GM21526 (cell line): ENCODE measurements around the gene RPL19.
"Not testable (repeated sequence)": the region's sequence is repeated elsewhere in the genome, so short reads cannot be mapped to it uniquely, and the experiment has no call there.

Experiments used
- ATAC-seq: cut with Tn5 transposase; IDR thresholded peaks from one replicate; pipeline ENCODE4 v1.9.1; 2021; ENCODE audit warnings: moderate library complexity; ENCODE audit not compliant: unreplicated experiment, low FRiP score

The RPL19 gene

DNA sequence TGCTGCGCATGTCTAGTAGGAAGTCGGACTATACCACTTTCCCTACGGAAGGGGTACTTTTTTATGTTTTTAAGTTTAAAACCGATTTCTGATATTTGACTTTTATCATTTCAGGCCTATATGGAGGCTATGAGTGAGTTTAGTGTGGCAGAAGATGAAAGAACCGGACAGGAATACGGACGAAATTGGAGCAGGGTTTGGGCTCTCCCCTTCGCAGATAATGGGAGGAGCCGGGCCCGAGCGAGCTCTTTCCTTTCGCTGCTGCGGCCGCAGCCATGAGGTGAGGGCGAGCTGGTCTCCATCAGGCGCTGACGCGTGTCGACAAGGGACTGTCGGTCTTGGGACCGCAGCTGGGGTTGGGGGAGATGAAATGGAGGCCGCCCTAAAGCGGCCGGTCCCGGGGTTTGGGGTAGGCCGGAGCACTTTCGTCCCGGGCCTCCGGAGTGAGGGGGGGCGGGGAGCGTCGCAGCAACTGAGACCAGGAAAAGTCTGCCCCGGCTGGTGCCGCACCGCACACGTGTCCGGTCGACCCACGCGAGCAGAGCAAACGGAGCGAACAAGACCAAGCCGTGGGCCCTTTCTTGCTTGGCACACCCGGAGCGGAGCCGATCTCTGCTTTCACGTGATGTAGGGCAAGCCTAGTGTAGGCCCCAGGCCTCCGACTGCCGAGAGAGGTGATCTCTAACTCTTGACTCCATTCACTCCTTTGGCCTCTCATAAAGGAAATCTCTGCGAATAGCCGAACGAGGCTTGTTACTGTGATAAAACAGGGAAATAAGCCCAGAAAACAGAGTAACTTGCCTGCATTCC, at the start of gene RPL19:
Gene RPL19 (plus strand): TSS at position 214 of the 810 bp plus-strand sequence. CDS start 62 bp downstream, at position 276.
- peak; percentile 45 for ATAC-seq

DNA sequence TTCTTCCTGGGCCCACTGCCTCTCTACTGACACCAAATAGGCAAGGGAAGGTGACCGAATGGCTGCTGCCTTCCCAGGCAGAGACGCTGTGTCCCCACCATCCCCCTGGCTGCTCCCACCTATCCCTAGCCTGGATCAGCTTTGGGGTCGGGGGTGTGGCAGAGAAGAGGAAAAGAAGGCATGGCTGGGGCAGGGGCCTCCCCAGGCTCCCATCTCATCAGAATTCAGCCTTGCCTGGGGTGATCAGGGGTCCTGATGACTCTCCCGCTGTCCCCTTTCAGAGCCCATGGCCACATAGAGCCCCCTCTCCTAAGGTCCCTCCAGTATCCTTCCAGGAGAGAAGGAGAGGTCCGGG, 49.3 kb upstream of the RPL19 start:
- ATAC-seq, result no peak

DNA sequence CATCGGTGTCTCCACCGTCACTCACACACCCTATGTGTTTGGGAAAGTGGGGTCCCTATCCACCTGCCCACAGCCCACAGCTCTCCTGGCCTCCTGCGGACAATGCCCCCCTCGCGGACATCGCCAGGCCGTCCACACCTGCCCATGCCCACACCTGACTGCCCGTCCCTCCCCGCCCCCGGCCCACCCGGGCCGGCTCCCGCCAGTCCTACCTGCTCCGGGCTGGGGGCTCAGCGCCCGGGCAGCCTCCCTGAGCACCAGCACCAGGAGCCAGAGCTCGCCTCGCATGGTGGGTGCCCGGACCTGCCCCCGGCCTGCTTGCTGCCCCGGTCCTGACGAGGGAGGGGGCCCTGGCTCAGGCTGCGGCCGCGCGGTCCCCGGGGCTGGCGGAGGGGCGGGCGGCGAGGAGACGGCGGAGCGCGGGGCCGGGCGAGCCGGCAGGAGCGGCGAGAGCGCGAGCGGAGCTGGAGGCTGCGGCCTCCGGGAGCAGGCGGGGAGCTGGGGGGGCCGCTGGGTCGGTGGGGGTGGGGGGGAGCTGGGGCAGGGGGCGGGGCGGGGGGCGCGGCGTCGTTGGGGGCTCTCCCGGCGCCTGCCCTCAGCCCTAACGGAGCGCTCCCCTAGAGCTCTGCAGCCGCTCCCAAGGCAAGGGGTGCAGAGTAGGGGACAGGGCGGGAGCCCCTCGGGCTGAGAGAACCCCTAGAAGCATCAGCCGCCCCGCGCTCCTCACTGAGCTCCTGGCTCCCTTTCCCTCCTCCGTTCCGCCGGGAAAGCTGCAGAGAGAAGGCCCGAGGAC, 48.7 kb upstream of the RPL19 start, which contains the start of gene PLXDC1:
Gene PLXDC1 (minus strand): TSS at position 488 of the 793 bp plus-strand sequence. CDS start 200 bp downstream, at position 288.
- ATAC-seq, result no peak

DNA sequence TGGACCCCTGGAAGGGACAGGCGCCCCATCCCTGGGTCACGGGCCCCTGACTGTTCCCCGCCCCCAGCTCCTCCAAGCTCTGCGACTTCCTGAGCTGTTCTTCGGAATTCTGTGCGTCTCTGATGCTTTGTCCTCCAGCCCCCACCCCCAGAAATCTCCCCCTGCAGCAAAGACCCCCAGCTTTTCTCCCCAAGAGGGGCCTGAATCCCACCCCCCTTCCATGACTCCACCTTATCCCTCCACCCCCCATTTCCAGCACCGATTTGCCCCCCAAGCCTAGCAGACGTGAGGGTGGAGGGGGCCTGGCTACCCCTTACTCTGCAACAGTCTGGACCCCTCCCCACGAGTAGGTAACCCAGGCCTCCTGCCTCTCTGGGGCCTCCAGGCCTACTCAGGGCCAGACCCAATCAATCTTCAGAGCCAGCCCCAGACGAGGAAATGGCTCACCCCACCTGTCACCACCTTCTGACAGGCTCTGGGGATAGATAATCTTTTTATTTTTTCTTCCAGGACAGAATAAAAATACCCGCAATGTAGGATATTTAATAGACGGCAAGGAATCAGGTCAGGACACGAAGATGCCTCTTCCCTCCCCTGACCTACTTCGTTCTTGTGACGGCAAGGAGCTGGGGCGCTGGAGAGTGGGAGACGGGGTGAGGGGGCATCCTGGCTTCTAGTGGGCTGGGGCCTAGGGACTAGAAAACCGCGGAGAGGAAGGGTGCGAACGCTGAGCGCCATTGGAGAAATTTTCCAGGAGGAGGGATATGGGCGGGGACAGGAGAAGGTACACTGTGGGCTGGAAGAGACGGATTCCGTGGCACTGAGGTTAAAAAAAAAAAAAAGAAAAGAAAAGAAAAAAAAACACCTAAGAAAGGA, 47.9 kb upstream of the RPL19 start:
- ATAC-seq, result no peak

DNA sequence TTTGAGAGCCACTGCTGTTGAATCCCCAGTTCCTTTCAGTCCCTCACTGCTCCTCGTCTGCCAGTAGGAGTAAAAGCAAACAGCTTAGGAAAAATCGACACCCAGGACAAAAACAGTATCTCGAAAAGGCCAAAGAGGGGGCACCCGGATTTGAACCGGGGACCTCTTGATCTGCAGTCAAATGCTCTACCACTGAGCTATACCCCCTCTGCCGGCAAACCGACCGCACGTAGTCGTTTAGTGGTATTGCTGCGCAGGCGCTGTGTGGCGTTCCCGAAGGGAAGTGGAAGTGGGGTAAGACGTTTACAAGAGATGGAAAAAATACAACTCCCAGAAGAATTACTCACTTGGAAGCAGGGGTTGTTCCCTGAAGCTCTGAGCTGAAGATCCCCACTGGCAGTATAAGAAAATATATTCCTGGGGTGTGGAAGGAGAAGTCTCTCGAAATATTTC, 46.5 kb upstream of the RPL19 start:
- ATAC-seq, result peak; percentile 41

DNA sequence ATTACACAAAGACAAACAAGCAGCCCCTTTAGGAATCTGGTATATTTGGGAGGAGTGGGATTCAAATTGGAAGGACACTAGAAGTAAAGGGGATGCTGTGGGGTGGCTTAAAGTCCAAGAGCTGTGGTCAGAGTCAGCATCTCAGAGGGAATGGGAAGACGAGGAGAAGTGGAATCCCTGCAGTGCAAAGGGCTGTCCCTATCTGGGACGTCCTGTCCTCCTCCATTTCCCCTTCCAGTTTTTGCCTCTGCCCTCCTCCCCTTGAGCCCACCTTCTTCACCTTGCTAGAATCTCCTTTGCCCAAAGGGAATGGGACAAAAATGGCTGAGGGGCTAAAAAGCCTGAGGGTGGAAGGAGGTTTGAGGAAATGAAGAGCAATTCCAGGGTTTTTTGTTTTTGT, 44.4 kb upstream of the RPL19 start:
- no peak for ATAC-seq

DNA sequence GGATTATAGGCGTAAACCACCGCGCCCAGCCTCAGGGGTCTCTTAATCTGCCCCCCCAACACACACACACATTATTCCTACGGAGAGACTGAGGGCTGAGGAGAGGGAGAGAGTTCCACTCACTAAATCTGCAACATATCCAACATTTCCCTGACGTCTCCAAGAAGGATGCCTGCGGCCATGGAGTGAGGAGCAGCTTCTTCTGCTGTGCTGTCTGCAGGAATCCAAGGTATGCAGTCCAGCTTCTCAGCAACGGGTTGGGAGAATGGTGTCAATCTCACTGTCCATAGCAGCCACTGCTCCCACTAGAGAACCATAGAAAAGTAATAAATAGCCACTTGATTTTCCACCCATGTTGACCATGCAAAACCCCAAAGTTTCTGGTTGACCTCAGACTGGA, 43.6 kb upstream of the RPL19 start:
- no peak for ATAC-seq

DNA sequence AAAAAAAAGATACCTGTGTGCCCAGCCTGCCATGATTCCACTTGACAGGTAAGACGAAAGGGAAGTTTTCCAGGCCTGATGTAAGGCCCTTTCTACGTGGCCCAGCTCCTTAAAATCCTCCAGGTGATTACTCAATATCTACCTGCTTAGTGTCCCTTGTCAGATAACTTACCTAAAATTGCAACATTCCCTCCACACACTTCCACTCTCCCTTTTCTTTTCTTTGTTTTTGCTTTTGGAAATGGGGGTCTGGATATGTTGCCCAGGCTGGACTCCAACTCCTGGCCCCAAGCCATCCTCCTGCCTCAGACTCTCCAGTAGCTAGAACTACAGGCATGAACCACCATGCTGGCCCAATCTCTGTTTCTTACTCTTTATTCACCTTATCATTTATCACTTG, 41.5 kb upstream of the RPL19 start:
- no peak for ATAC-seq

DNA sequence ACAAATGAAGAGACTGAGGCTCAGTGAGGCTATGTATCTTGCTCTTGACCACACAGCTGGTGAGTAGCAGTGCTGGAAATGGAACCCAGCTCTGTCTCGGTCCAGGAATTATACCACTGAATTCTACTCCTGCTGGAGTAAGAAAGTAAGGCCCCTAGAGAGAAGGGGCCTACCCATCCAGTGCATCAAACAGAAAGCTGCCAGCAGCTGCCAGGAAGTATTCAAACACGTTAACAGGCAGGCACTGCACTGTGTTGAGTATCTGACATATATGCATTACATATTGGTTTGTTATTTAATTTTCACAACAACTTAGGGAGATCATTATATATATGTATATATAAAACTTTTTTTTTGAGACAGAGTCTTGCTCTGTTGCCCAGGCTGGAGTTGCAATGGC, 38.1 kb upstream of the RPL19 start:
- ATAC-seq, result no peak

DNA sequence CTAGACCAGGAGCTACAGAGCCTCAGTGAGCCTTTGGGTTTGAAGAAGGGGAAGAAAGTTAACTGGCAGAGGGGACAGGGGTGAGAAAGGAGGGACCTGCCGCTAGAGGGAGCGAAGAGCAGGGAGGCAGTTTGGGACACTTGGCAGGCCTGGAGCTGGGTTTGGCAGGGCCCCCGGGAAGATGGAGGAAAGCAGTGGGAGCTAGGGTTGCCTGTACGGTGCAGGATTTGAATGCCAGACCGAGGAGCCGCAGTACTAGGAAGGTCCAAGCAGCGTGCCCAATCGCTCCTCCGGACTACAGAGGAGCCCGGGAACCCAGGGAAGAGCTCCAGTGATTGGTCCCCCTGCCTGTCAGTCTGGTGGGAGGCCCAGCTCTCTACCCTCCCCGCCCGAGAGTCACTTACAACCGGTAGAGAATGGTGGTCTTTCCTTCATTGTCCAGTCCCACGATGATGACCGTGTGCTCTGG, 35.4 kb upstream of the RPL19 start:
- ATAC-seq, result peak; percentile 55

DNA sequence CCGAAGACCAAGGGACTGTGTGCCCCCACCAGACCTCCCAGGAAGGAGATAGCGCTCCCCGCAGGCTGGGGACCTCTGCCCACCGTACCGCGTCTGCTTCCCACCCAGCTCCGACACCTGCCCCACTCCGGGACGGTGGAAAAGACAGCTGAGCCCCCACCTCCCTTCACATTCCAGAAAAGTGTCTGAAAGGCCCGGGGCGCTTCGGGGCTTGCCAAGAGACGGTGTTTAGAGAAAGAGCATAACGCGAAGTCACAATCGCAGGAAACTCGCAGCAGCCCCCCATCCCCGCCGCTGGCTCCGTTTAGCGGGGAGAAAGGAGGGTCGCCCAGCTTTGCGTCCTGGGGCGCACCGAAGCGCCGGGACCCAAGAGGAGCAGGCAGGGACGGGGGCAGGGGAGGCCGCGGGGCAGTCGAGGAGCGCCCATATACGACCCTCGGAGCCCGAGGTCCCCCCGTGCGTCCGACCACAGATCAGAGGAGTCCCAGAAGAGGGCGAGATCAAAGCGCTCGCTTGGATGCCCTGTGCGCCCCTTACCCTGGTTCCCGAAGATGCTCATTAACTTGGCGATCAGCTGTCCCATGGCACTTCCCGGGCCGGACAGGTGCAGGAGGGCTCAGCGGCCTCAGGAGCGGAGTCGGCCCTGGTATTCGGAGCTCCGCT, 34.8 kb upstream of the RPL19 start:
- ATAC-seq, result no peak

DNA sequence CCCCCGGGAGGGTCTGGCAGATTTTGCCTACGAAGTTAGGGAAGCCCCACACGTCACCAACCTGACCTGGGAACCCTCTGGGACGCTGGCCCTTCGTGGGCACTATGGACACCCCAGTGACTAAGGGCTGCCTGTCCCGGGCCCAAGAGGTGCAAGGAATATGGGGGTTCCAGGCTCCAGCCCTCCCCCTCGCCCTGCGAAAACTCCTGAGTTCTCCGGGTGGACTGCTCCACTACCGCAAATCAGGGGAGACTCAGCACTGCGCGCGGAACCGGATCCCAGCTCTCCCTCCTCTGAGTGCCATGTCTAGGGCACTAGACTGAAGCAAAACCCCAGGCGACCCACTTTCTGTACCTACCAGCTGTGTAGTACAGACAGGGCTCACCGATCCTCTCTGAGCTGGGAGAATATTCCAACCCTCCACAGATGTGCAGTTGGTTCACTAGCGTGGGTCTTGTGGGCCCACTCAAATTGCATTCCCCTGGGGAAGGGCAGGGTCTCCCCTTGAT, 34.2 kb upstream of the RPL19 start, which contains the start of gene ARL5C:
Gene ARL5C (minus strand): TSS at position 321 of the 509 bp plus-strand sequence. CDS start 401 bp downstream, outside the sequence.
- ATAC-seq, result no peak

DNA sequence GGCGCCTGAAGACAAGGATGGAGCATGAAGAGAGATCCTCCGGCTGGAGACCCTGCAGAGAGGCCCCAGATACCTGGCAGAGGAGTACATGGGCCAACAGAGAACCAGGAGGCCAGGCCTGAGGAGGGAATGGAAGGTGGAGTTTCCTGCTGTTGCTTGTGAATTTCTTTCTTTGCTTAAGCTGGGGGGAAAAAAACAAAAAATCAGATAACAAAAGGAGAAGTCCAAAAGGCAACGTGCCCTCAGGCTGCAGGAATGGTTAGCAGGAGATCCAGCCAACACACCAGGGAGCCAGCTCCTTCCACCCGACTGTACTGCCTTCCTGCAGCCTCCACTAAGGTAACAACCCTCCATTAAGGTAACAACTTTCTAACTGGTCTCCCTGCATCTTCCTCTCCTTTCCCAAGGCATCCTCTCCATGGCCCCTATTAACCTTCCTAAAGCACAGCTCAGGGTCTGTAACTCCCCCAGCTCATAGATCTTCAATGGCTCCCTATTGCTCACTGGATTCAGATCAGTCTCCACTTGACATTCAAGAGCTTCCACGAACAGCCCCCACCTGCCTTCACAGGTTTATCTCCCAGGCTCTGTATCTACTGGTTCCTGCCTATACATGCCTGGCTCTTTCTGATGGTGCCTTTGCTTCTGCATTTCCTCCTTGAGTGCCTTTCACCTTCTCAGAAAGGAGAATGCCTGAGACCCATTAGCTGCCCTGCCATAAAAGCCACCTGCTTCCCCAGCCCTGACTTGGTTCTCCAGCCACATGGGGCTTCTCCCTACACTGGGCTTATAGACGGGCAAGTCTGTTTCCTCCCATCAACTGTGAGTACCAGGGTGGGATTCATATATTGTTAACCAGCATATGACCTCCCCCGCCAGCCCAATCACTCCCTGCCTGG, 33.4 kb upstream of the RPL19 start:
- ATAC-seq, result no peak

DNA sequence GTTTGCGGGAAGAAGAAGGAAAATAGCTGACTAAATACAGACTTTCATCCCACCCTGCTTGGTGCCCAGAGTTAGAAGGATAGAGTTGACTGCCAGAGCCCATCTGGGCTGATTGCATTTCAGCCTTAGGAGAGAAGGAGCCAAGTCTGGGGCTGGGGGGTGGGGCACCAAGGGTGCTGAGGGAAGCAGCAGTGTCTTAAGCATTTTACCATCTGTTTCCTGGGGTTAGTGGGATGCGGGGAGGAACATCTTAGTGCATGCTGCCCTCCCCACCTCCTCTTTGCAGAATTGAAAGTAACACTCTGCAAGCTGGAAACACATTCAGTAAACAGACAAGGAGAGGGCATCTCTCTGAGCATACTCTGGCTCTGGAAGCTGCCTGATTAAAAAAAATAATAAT, 32.6 kb upstream of the RPL19 start:
- ATAC-seq, result no peak

DNA sequence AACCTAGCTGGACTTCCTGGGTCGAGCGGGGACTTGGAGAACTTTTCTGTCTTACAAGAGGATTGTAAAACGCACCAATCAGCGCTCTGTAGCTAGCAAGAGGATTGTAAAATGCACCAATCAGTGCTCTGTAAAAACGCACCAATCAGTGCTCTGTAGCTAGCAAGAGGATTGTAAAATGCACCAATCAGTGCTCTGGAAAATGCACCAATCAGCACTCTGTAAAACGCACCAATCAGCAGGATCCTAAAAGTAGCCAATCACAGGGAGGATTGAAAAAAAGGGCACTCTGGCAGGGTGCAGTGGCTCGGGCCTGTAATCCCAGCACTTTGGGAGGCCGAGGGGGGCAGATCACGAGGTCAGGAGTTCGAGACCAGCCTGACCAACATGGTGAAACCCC, 31.6 kb upstream of the RPL19 start:
- ATAC-seq, result not testable (repeated sequence)

DNA sequence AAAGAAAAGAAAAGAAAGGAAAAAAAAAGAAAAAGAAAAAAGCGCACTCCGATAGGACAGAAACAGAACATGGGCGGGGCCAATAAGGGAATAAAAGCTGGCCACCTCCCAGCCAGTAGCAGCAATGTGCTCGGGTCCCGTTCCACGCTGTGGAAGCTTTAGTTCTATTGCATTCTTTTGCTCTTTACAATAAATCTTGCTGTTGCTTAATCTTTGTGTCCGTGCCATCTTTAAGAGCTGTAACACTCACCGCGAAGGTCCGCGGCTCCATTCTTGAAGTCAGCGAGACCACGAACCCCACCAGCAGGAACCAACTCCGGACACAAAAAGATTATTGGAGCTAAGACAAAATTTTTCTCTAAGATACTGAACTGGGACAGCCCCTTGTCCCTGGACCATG, 31.0 kb upstream of the RPL19 start:
- no peak for ATAC-seq

DNA sequence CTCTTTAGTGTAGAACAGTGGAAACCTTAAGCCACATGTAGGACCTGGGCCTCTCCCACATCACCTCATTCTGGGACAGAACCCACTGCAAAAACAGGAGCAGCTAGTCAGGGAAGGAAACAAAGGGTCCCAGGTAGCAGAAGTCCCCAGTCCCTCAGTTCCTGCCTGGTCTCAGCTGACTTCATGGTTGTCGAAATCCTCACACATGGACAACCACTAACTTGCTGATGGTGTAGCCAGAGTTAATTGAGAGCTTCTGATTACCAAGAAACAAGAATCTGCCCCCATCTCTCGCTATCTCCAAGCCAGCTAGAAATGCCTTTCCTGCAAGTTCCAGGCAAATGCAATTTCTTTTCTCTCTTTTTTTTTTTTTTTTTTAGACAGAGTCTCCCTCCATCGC, 30.6 kb upstream of the RPL19 start:
- no peak for ATAC-seq

DNA sequence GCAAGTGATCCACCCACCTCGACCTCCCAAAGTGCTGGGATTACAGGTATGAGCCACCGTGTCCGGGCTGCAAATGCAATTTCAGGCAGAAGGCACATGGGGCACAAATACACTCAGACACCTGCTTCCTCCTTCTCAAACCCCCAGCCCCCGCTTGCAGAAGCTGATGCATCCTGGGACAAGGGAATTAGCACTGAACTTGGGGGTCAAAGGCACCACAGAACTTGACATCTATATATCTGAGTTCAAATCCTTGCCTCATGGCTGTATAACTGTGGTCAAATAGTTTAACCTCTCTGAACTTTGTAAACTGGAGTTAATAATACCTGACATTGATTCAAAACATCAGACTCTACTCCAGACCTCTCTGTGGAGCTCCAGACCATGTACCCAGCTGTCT, 30.0 kb upstream of the RPL19 start:
- ATAC-seq, result no peak

DNA sequence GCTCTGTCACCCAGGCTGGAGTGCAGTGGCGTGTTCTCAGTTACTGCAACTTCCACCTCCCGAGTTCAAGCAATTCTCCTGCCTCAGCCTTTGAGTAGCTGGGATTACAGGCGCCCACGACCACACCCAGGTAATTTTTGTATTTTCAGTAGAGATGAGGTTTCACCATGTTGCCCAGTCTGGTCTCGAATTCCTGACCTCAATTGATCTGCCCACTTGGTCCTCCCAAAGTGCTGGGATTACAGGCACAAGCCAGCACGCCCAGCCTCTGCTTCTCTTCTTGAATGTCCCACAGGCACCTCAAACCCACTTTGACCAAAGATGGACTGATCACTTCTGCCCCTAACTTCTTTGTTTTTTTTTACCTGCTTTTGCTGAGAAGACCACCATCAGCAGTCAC, 29.5 kb upstream of the RPL19 start:
- no peak for ATAC-seq
